Measurements from ENCODE around the gene NTM. TPM values are rescaled to one million over a fixed set of nuclear protein-coding genes. Genes with fewer than 3 reads are reported as not detected.

NTM gene
- total RNA-seq, 2 donors from 2014 or later, result 1.0 to 1.7 TPM

GRCh38 chr11:131985846-131986301 lies 615.5 kb downstream of the NTM start:
- ATAC-seq, result no peak
- DNase-seq, result no peak
- intact Hi-C loops (cut with DNase I, micrococcal nuclease), result no loop called here

GRCh38 chr11:131987703-131988102 lies 617.3 kb downstream of the NTM start:
- DNase-seq, result no peak
- no peak for ATAC-seq
- intact Hi-C loops (cut with DNase I, micrococcal nuclease), result no loop called here

- DNase-seq, result no peak
- ATAC-seq, result no peak
- intact Hi-C loops (cut with DNase I, micrococcal nuclease), result no loop called here
These were observed 621.2 kb downstream of the NTM start for GRCh38 chr11:131991606-131992005.

GRCh38 chr11:131993246-131993645 lies 622.8 kb downstream of the NTM start:
- intact Hi-C loops (cut with DNase I, micrococcal nuclease), result no loop called here
- DNase-seq (no peak), ATAC-seq (no peak)

- peak; percentile 96 for ATAC-seq
- intact Hi-C loops (cut with DNase I, micrococcal nuclease), result no loop called here
- peak; percentile 18 to 26 for DNase-seq
These were observed 627.6 kb downstream of the NTM start for GRCh38 chr11:131998020-131998419.

GRCh38 chr11:131999084-131999483 lies 628.7 kb downstream of the NTM start:
- no peak for DNase-seq
- intact Hi-C loops (cut with DNase I, micrococcal nuclease), result no loop called here
- ATAC-seq, result no peak

- ATAC-seq (no peak), DNase-seq (no peak)
- intact Hi-C loops (cut with DNase I, micrococcal nuclease), result no loop called here
These were observed 629.5 kb downstream of the NTM start for GRCh38 chr11:131999955-132000354.

GRCh38 chr11:132005887-132006286 lies 635.5 kb downstream of the NTM start:
- DNase-seq, result no peak
- intact Hi-C loops (cut with DNase I, micrococcal nuclease), result no loop called here
- no peak for ATAC-seq

- no peak for DNase-seq
- no peak for ATAC-seq
- intact Hi-C loops (cut with DNase I, micrococcal nuclease), result no loop called here
These were observed 636.6 kb downstream of the NTM start for GRCh38 chr11:132006884-132007580.

- intact Hi-C loops (cut with DNase I, micrococcal nuclease), result no loop called here
- no peak for ATAC-seq
These were observed 637.8 kb downstream of the NTM start for GRCh38 chr11:132008226-132008625.

GRCh38 chr11:132008872-132009271 lies 638.5 kb downstream of the NTM start:
- ATAC-seq, result no peak
- intact Hi-C loops (cut with DNase I, micrococcal nuclease), result no loop called here
- DNase-seq, result no peak

More at GRCh38 chr11:132008226-132008625, 637.8 kb downstream of the NTM start:
- DNase-seq, result no peak

GRCh38 chr11:132020001-132020400 lies 649.6 kb downstream of the NTM start:
- no peak for DNase-seq
- intact Hi-C loops (cut with DNase I, micrococcal nuclease), result no loop called here
- no peak for ATAC-seq

- intact Hi-C loops (cut with DNase I, micrococcal nuclease), result no loop called here
- ATAC-seq, result no peak
- no peak for DNase-seq
These were observed 651.9 kb downstream of the NTM start for GRCh38 chr11:132022285-132022684.

GRCh38 chr11:132022733-132023478 lies 652.5 kb downstream of the NTM start:
- no peak for ATAC-seq
- no peak for DNase-seq
- intact Hi-C loops (cut with DNase I, micrococcal nuclease), result no loop called here

- DNase-seq (no peak), ATAC-seq (no peak)
- intact Hi-C loops (cut with DNase I, micrococcal nuclease), result loop anchor here in 1 of 2 donors (5.0 kb wide), 1 partner anchor 157 kb away; no protein-coding TSS in a partner anchor
These were observed 654.3 kb downstream of the NTM start for GRCh38 chr11:132024587-132025295.

- no peak for DNase-seq
These were observed 656.3 kb downstream of the NTM start for GRCh38 chr11:132026746-132027145.

GRCh38 chr11:132028380-132029240 lies 658.2 kb downstream of the NTM start:
- ATAC-seq (peak; percentile 62), DNase-seq (peak in 1 of 2 donors; percentile 50)
- intact Hi-C loops (cut with DNase I, micrococcal nuclease), result loop anchor here in 1 of 2 donors (5.0 kb wide), 1 partner anchor 161 kb away; no protein-coding TSS in a partner anchor

More at GRCh38 chr11:132026746-132027145, 656.3 kb downstream of the NTM start:
- no peak for ATAC-seq
- intact Hi-C loops (cut with DNase I, micrococcal nuclease), result loop anchor here in 1 of 2 donors (5.0 kb wide), 1 partner anchor 159 kb away; no protein-coding TSS in a partner anchor

- ATAC-seq (no peak), DNase-seq (no peak)
- intact Hi-C loops (cut with DNase I, micrococcal nuclease), result no loop called here
These were observed 660.5 kb downstream of the NTM start for GRCh38 chr11:132030896-132031295.
